ENCODE results near the gene NFIC.

DNA sequence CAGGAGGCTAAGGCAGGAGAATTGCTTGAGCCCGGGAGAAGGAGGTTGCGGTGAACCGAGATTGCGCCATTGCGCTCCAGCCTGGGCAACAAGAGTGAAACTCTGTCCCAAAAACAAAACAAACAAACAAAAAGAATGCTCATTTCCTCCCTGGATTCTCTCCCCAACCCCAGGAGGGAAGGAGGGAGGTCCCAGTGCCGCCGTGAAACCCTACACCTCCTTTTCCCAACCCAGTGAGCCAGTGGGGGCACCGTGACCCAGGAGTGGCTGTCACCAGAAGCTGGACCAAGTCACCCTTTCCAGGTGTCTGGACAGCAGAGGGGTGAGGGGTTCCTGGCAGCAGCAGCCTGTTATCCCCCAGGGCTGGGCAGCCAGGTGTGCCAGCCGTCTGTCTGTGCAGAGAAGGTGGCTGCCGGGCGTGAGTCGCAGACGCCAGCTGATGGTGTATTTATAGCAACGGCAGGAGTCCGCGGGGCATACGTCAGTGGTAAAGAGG is 23.5 kb downstream of the NFIC start:
- TF ChIP-seq, protein P1, sequence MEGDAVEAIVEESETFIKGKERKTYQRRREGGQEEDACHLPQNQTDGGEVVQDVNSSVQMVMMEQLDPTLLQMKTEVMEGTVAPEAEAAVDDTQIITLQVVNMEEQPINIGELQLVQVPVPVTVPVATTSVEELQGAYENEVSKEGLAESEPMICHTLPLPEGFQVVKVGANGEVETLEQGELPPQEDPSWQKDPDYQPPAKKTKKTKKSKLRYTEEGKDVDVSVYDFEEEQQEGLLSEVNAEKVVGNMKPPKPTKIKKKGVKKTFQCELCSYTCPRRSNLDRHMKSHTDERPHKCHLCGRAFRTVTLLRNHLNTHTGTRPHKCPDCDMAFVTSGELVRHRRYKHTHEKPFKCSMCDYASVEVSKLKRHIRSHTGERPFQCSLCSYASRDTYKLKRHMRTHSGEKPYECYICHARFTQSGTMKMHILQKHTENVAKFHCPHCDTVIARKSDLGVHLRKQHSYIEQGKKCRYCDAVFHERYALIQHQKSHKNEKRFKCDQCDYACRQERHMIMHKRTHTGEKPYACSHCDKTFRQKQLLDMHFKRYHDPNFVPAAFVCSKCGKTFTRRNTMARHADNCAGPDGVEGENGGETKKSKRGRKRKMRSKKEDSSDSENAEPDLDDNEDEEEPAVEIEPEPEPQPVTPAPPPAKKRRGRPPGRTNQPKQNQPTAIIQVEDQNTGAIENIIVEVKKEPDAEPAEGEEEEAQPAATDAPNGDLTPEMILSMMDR (IDR thresholded peaks at IDR 0.05), result no peak
- TF ChIP-seq POLR2A (IDR thresholded peaks at IDR 0.05), result no peak

All from upper lobe of left lung (tissue), 4 donors.